ENCODE measurements around the gene CNNM1. TPM values are rescaled to one million over a fixed set of nuclear protein-coding genes. Genes with fewer than 3 reads are reported as not detected.
A peak's percentile ranks its signal among the peaks of the same experiment; 100 is the strongest.

Gene CNNM1
- total RNA-seq, 3 donors from 2014 or later, result 0.24 to 1.2 (median 0.38) TPM

- H3K4me3 ChIP-seq, result no peak overlapping the region
- H3K4me1 ChIP-seq (ENCODE audit: low read depth), result no peaks in the 10 kb centered on the region
- no peak for ATAC-seq
- TF ChIP-seq CTCF (IDR thresholded peaks at IDR 0.05), result no peak
- H3K36me3 ChIP-seq (ENCODE audit: low read depth), result peaks cover 5% of the 10 kb centered on the region
- DNase-seq, result no peak
- no peaks in the 10 kb centered on the region for H3K9me3 ChIP-seq
- intact Hi-C loops (cut with DNase I, micrococcal nuclease), result loop anchor here (5.0 to 10.0 kb wide), 3 partner anchors 104 to 181 kb away; no protein-coding TSS in a partner anchor
These were observed 104.3 kb downstream of the CNNM1 start for GRCh38 chr10:99433378-99434020.

GRCh38 chr10:99435986-99436638, 107.0 kb downstream of the CNNM1 start:
- H3K4me3 ChIP-seq, result no peak overlapping the region
- H3K4me1 ChIP-seq (ENCODE audit: low read depth), result no peaks in the 10 kb centered on the region
- no peaks in the 10 kb centered on the region for H3K9me3 ChIP-seq
- peak in 1 of 3 donors; percentile 28 for DNase-seq
- TF ChIP-seq CTCF (IDR thresholded peaks at IDR 0.05), result no peak
- intact Hi-C loops (cut with DNase I, micrococcal nuclease), result loop anchor here (10.0 kb wide), 2 partner anchors 109 to 179 kb away; no protein-coding TSS in a partner anchor
- peak; percentile 37 for ATAC-seq
- no peaks in the 10 kb centered on the region for H3K36me3 ChIP-seq (ENCODE audit: low read depth)

- no peak for TF ChIP-seq CTCF (IDR thresholded peaks at IDR 0.05)
- intact Hi-C loops (cut with DNase I, micrococcal nuclease), result loop anchor here (10.0 kb wide), 2 partner anchors 106 to 176 kb away; no protein-coding TSS in a partner anchor
- no peaks in the 10 kb centered on the region for H3K9me3 ChIP-seq
These were observed 109.7 kb downstream of the CNNM1 start for GRCh38 chr10:99438890-99439289.

GRCh38 chr10:99442394-99442793, 113.2 kb downstream of the CNNM1 start:
- intact Hi-C loops (cut with DNase I, micrococcal nuclease), result no loop called here
- TF ChIP-seq CTCF (IDR thresholded peaks at IDR 0.05), result no peak

More at GRCh38 chr10:99438890-99439289, 109.7 kb downstream of the CNNM1 start:
- ATAC-seq (no peak), DNase-seq (no peak)
- H3K4me3 ChIP-seq, result no peak overlapping the region
- H3K4me1 ChIP-seq (ENCODE audit: low read depth), result no peaks in the 10 kb centered on the region
- H3K36me3 ChIP-seq (ENCODE audit: low read depth), result no peaks in the 10 kb centered on the region

GRCh38 chr10:99443500-99443899, 114.3 kb downstream of the CNNM1 start:
- Histone ChIP-seq H3K36me3 (ENCODE audit: low read depth) (no peaks in the 10 kb centered on the region), H3K4me3 (no peak overlapping the region), H3K4me1 (ENCODE audit: low read depth) (no peaks in the 10 kb centered on the region), H3K9me3 (no peaks in the 10 kb centered on the region)
- no peak for DNase-seq
- intact Hi-C loops (cut with DNase I, micrococcal nuclease), result no loop called here
- no peak for ATAC-seq
- TF ChIP-seq CTCF (IDR thresholded peaks at IDR 0.05), result no peak

More at GRCh38 chr10:99442394-99442793, 113.2 kb downstream of the CNNM1 start:
- no peaks in the 10 kb centered on the region for H3K4me1 ChIP-seq (ENCODE audit: low read depth)
- no peak for DNase-seq
- ATAC-seq, result no peak
- H3K4me3 ChIP-seq, result no peak overlapping the region
- H3K36me3 ChIP-seq (ENCODE audit: low read depth), result no peaks in the 10 kb centered on the region
- no peaks in the 10 kb centered on the region for H3K9me3 ChIP-seq

Other genes with a start within 250 kb of the CNNM1 start
- gene HPSE2, start 93.5 kb upstream of the CNNM1 start, total RNA-seq, result 1 to 10 TPM; 1.3 to 3.7 (median 2.4) TPM
- gene GOT1, start 101.3 kb downstream of the CNNM1 start, total RNA-seq, result 100 to 1,000 TPM in 2 of 3 donors, 10 to 100 TPM in 1; 56.7 to 105 (median 101) TPM
- 10 to 100 TPM in 2 of 3 donors, 1 to 10 TPM in 1; 4.9 to 38.5 (median 11.0) TPM for gene NKX2-3, start 203.6 kb downstream of the CNNM1 start, total RNA-seq

Data from mucosa of descending colon (tissue), 3 donors.